BLaER1 treated with 17β-estradiol and CSF1 and Interleukin-3, amounts not matched to agents 10 nM and 100 nM (cell line): ENCODE results near the gene TRIM49D2.
"Not testable (repeated sequence)": the region's sequence is repeated elsewhere in the genome, so short reads cannot be mapped to it uniquely, and the experiment has no call there.

Experiments
- H3K27ac ChIP-seq, 11 experiments: shearing (Covaris generic); formaldehyde crosslinking; 2 replicates each; pipeline ENCODE4 v1.8.1; 2022
- H3K27me3 ChIP-seq, 11 experiments: shearing (Covaris generic); formaldehyde crosslinking; 2 replicates each; pipeline ENCODE4 v1.8.1; 2022
- H3K36me3 ChIP-seq, 11 experiments: shearing (Covaris generic); formaldehyde crosslinking; 2 replicates each; pipeline ENCODE4 v1.8.1; 2022
- H3K4me1 ChIP-seq, 10 experiments: shearing (Covaris generic); formaldehyde crosslinking; 2 replicates each; pipeline ENCODE4 v1.8.1; 2022
- H3K4me2 ChIP-seq, 11 experiments: shearing (Covaris generic); formaldehyde crosslinking; 2 replicates each; pipeline ENCODE4 v1.8.1; 2022
- H3K4me3 ChIP-seq, 10 experiments: shearing (Covaris generic); formaldehyde crosslinking; 2 replicates each; pipeline ENCODE4 v1.8.1; 2022
- H3K9ac ChIP-seq, 11 experiments: shearing (Covaris generic); formaldehyde crosslinking; 2 replicates each; pipeline ENCODE4 v1.8.1; 2022
- H3K9me3 ChIP-seq, 11 experiments: shearing (Covaris generic); formaldehyde crosslinking; replicated peaks in 1 of 11; 2 replicates each; pipeline ENCODE4 v1.8.1; 2022
- H4K20me1 ChIP-seq, 11 experiments: shearing (Covaris generic); formaldehyde crosslinking; 2 replicates each; pipeline ENCODE4 v1.8.1; 2022
- Cebpa-rat ChIP-seq, 11 experiments: shearing (Covaris generic); IDR thresholded peaks; 2 replicates each; pipeline ENCODE4 v1.8.1; 2022

Gene TRIM49D2

GRCh38 chr11:89923764-89924163, at the start of gene TRIM49D2:
TRIM49D2 (plus strand) TSS chr11:89924064; CDS start chr11:89926762, 2,698 bp downstream.
- H3K4me2 ChIP-seq, H3K4me1 ChIP-seq, H3K9me3 ChIP-seq, H3K9ac ChIP-seq, H4K20me1 ChIP-seq, H3K36me3 ChIP-seq, H3K27ac ChIP-seq, H3K27me3 ChIP-seq, H3K4me3 ChIP-seq: not testable (repeated sequence)

DNA sequence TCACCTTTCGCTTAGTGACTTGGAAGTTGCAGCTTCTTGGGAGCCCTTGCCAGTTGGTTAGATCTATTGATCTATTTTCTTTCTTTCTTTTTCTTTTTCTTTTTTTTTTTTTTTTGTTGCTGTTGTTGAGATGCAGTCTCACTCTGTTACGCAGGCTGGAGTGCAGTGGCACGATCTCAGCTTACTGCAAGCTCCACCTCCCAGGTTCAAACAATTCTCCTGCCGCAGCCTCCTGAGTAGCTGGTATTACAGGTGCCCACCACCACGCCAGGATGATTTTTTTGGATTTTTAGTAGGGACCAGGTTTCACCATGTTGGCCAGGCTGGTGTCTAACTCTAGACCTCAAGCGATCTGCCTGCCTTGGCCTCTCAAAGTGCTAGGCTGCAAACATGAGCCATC, 46.4 kb upstream of the TRIM49D2 start:
- H4K20me1 ChIP-seq, H3K36me3 ChIP-seq, H3K9ac ChIP-seq, H3K27ac ChIP-seq, H3K9me3 ChIP-seq, H3K4me3 ChIP-seq, H3K4me1 ChIP-seq, H3K4me2 ChIP-seq, H3K27me3 ChIP-seq: not testable (repeated sequence)

- not testable (repeated sequence) for H3K9ac ChIP-seq, H3K4me1 ChIP-seq, H3K4me3 ChIP-seq, H3K9me3 ChIP-seq, H3K36me3 ChIP-seq, H3K4me2 ChIP-seq, H4K20me1 ChIP-seq, H3K27ac ChIP-seq, H3K27me3 ChIP-seq
Measured at GRCh38 chr11:89893245-89893644, 30.6 kb upstream of the TRIM49D2 start.

DNA sequence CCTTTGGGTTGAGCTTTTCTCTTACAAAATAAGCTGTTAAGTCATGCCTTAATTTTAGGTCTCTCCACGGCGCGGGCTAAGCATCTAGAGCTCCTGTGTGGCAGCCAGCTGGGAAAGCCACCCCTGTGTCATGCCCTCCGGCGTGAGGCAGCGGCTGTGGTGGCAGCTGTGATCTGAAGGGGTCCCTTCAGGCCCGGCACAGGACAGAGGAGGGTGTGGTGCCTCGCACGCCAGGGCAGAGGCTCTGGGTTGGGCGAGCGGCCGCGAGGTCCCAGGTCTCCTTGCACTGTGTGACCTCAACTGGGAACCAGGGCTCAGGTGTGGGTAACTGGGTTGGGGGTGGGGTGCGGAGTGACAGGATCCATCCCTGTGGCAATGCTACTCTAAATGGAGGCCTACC, 23.1 kb upstream of the TRIM49D2 start:
- not testable (repeated sequence) for H3K4me1 ChIP-seq, H3K27ac ChIP-seq, H3K4me2 ChIP-seq, H3K27me3 ChIP-seq, H3K4me3 ChIP-seq, H3K36me3 ChIP-seq, H4K20me1 ChIP-seq, H3K9ac ChIP-seq, H3K9me3 ChIP-seq

DNA sequence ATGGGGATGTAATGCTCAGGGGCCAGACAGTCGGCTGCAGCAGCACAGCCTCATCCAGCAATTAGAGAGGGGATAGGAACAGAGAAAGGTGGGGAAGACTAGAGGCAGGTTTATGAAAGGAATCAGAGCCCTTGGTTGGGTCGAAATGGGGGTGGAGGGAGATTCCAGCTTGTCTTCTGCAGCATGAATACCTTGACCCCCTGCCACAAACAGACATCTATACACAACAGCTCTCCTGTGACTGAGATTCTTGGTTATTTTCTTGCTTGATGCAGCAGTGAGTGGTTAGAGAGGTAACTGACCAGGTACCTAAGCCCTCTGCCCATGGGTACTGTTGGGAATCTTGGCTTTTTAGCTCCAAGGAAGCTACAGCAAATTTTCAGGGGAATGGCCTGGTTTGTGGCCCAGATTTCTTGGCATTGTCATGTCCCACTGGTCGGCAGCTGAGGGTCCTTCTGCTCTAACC, 1.6 kb upstream of the TRIM49D2 start, which contains the start of gene TRIM49D1:
TRIM49D1 (minus strand) TSS at position 51 of the 466 bp plus-strand sequence. CDS start 4,535 bp downstream, outside the sequence.
- no peaks in the 10 kb centered on the region for H3K4me1 ChIP-seq

DNA sequence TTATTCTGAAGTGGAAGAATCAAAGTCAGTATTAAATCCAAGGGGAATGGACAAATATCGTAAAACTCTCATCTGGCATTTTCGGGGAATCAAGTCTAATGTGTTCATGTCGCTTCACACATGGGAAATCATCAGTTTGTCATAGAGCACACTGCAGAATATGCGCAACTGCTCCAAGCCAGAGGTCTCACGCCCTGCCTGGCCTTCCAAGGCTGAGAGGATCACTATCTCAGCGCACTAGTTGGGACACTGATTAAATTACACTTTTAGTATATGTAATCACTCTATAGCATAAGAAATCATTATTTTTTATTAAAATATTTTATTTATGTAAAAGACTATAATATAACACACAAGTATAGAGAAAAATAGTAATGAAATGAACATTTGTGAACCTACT, 37.0 kb downstream of the TRIM49D2 start:
- not testable (repeated sequence) for H3K9me3 ChIP-seq, H3K4me1 ChIP-seq, H4K20me1 ChIP-seq, H3K4me2 ChIP-seq, H3K27ac ChIP-seq, H3K27me3 ChIP-seq, H3K36me3 ChIP-seq, H3K9ac ChIP-seq, H3K4me3 ChIP-seq

More for the DNA sequence above, 1.6 kb upstream of the TRIM49D2 start, which contains the start of gene TRIM49D1:
- Histone ChIP-seq H3K4me2 (no peak within 1 kb of the TSS), H3K9me3 (no peaks in the 10 kb centered on the region), H3K9ac (no peak within 1 kb of the TSS), H4K20me1 (no peaks in the 10 kb centered on the region), H3K27ac (no peak within 1 kb of the TSS), H3K36me3 (no peaks in the 10 kb centered on the region), H3K4me3 (no peak within 1 kb of the TSS), H3K27me3 (no peaks in the 10 kb centered on the region)
- no peak for TF ChIP-seq Cebpa-rat (IDR thresholded peaks at IDR 0.05)

GRCh38 chr11:89965737-89966136, 41.9 kb downstream of the TRIM49D2 start, which contains the start of gene TRIM64:
TRIM64 (plus strand) TSS chr11:89966037; CDS start chr11:89968504, 2,467 bp downstream.
- H3K4me1 ChIP-seq, H3K4me2 ChIP-seq, H3K36me3 ChIP-seq, H3K9ac ChIP-seq, H3K9me3 ChIP-seq, H3K27me3 ChIP-seq, H3K27ac ChIP-seq, H4K20me1 ChIP-seq, H3K4me3 ChIP-seq: not testable (repeated sequence)
